OCI-LY7 (cell line): Measurements from ENCODE around the gene CENPX. TPM values are rescaled to one million over a fixed set of nuclear protein-coding genes. Genes with fewer than 3 reads are reported as not detected.

Source experiments
- BruUV-seq: library from RNA; stranded (reverse); fragments of 400-500 nt; replicated peaks from 2 replicates; lab custom pipeline; 2021; lab: Mats Ljungman, UMichigan
- CTCF ChIA-PET: fragments of 300-600 bp; sonication (Branson Sonifier 250); formaldehyde crosslinking; loops from one replicate; lab custom pipeline; 2022; ENCODE audit warnings: antibody characterized with exemption; ENCODE audit not compliant: unreplicated experiment; lab: Charles Lee
- POLR2A ChIA-PET: fragments of 300-600 bp; sonication (Branson Sonifier 250); formaldehyde crosslinking; loops from one replicate; lab custom pipeline; 2022; ENCODE audit warnings: antibody characterized with exemption; lab: Charles Lee
- DNase-seq: peaks from one replicate; pipeline ENCODE4 v3.0.0-alpha.2; 2015; ENCODE audit warnings: low spot score
- H2AFZ ChIP-seq: fragments of 200-600 bp; sonication (generic), shearing (Covaris generic); 2 replicates; pipeline ENCODE4 v1.6.1; 2014; ENCODE audit warnings: mild to moderate bottlenecking, antibody characterized with exemption, low read length, moderate library complexity
- H3K27ac ChIP-seq: fragments of 200-600 bp; sonication (generic); 2 replicates; pipeline ENCODE4 v1.5.1; 2014; ENCODE audit warnings: mixed run types, low read depth, mild to moderate bottlenecking, moderate library complexity, low read length, inconsistent platforms; ENCODE audit not compliant: poor library complexity, severe bottlenecking
- H3K36me3 ChIP-seq: fragments of 200-600 bp; sonication (generic); 2 replicates; pipeline ENCODE4 v1.6.1; 2014; ENCODE audit warnings: mild to moderate bottlenecking, antibody characterized with exemption, low read length, moderate library complexity, mixed read lengths; ENCODE audit not compliant: insufficient read depth
- H3K4me1 ChIP-seq: fragments of 200-600 bp; sonication (generic); 2 replicates; pipeline ENCODE4 v1.5.1; 2014; ENCODE audit warnings: mild to moderate bottlenecking, low read length; ENCODE audit not compliant: insufficient read depth, poor library complexity, severe bottlenecking
- H3K4me2 ChIP-seq: fragments of 200-600 bp; sonication (generic); 2 replicates; pipeline ENCODE4 v1.6.1; 2014; ENCODE audit warnings: mild to moderate bottlenecking, low read length
- H3K4me3 ChIP-seq: fragments of 200-600 bp; sonication (generic); 2 replicates; pipeline ENCODE4 v1.5.1; 2014; ENCODE audit warnings: mild to moderate bottlenecking, low read depth, low read length; ENCODE audit not compliant: poor library complexity, severe bottlenecking
- H3K79me2 ChIP-seq: fragments of 200-600 bp; sonication (generic); 2 replicates; pipeline ENCODE4 v1.6.1; 2016; ENCODE audit warnings: low read depth, mild to moderate bottlenecking, low read length, moderate library complexity, mixed read lengths; ENCODE audit not compliant: insufficient read depth
- H3K9me2 ChIP-seq: fragments of 200-600 bp; sonication (generic); 2 replicates; pipeline ENCODE4 v1.6.1; 2016; ENCODE audit warnings: mild to moderate bottlenecking, low read length, mixed read lengths; ENCODE audit not compliant: insufficient read depth
- H3K9me3 ChIP-seq: fragments of 200-600 bp; sonication (generic); 2 replicates; pipeline ENCODE4 v1.6.1; 2014; ENCODE audit warnings: mild to moderate bottlenecking, mixed run types, low read length, mixed read lengths
- H4K20me1 ChIP-seq: fragments of 200-600 bp; sonication (generic); 2 replicates; pipeline ENCODE4 v1.6.1; 2014; ENCODE audit warnings: mild to moderate bottlenecking, antibody characterized with exemption, low read length, moderate library complexity, mixed read lengths; ENCODE audit not compliant: insufficient read depth
- EZH2phosphoT487 ChIP-seq: fragments of 200-600 bp; sonication (generic); IDR thresholded peaks from 2 replicates; pipeline ENCODE4 v1.6.1; 2018; ENCODE audit warnings: low read depth, borderline replicate concordance, mild to moderate bottlenecking, mixed run types, antibody characterized with exemption, low read length, moderate library complexity, mixed read lengths
- intact Hi-C: fragments of 100-400 bp; cut with micrococcal nuclease; formaldehyde crosslinking; loops from one replicate; pipeline ENCODE4 v1.10.0; 2022; ENCODE audit not compliant: unreplicated experiment
- total RNA-seq, 2 experiments: library from RNA; depleted of rRNA in 1 of 2; stranded (reverse); fragments of >200 nt in 1 of 2; shearing (Covaris generic) in 1 of 2; gene quantifications; 2 replicates each; pipeline ENCODE4 v1.2.3, GENCODE V29; 2014 to 2022
- TF ChIP-seq, protein P1 (sequence below): fragments of 200-600 bp; sonication (generic); conservative IDR thresholded peaks from 2 replicates; pipeline ENCODE4 v1.5.1; 2014; ENCODE audit warnings: mild to moderate bottlenecking, antibody characterized with exemption, low read length, moderate library complexity, mixed read lengths

CENPX gene
- total RNA-seq, 2 experiments from 2014 or later: 130 to 251 TPM

DNA sequence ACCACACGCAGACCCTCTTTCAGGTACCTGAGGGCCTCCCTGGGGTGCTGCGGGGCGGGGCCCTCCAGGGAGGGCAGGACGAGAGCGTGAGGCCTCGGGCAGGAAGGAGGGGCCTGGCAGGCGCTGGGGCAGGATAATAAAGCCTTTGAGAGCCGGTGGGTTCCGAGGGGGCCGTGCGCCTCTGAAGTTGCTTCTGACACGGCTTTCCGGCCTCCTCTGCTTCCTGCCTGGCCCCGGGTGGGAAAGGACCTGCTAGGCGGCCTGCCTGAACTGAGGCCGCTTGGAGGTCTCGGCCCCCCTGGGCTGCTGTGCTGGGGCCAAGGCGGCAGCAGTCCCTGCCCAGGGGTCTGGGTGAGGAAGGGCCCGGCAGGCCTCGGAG is 10.4 kb downstream of the CENPX start:
- BruUV-seq: no TSS peak
- Histone ChIP-seq H3K9me3 (no peaks in the 10 kb centered on the region), H3K4me1 (no peaks in the 10 kb centered on the region), H2AFZ (no peak overlapping the region), H4K20me1 (no peaks in the 10 kb centered on the region), H3K79me2 (no peaks in the 10 kb centered on the region), H3K4me3 (no peak overlapping the region), H3K36me3 (no peaks in the 10 kb centered on the region), H3K27ac (no peak overlapping the region), H3K4me2 (no peak overlapping the region), H3K9me2 (no peaks in the 10 kb centered on the region)
- CTCF ChIA-PET: no interaction called here
- TF ChIP-seq EZH2phosphoT487: no peak
- TF ChIP-seq, protein P1, sequence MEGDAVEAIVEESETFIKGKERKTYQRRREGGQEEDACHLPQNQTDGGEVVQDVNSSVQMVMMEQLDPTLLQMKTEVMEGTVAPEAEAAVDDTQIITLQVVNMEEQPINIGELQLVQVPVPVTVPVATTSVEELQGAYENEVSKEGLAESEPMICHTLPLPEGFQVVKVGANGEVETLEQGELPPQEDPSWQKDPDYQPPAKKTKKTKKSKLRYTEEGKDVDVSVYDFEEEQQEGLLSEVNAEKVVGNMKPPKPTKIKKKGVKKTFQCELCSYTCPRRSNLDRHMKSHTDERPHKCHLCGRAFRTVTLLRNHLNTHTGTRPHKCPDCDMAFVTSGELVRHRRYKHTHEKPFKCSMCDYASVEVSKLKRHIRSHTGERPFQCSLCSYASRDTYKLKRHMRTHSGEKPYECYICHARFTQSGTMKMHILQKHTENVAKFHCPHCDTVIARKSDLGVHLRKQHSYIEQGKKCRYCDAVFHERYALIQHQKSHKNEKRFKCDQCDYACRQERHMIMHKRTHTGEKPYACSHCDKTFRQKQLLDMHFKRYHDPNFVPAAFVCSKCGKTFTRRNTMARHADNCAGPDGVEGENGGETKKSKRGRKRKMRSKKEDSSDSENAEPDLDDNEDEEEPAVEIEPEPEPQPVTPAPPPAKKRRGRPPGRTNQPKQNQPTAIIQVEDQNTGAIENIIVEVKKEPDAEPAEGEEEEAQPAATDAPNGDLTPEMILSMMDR: no peak
- intact Hi-C loops: no loop called here
- no peak for DNase-seq
- POLR2A ChIA-PET: no interaction called here

DNA sequence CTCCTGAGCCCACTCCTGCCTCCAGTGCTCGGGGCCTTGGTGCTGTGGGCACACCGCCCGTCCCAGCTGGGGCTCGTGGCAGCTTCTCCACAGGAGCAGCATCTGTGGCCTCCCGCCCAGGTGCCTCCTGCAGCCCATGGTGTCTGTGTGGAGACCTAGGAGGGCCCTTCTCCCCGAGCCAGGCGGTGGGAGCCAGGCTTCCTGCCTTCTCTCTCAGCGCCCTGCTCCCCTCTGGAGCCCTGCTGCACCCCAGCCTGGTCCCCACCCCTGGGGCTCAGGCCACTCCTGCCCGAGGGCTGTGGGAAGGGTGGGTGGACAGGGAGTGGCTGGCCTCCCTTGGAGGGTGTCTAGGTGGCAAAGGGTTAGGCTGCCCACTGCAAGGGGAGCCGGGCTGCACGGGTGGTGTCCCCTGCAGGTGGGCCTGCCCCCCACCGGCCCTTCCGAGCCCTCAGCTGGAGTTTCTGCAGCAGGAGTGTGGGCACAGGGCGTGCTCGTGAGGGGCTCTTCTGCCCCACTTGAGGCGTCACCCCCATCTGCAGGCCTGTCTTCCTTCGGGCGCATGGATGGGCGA is 11.0 kb downstream of the CENPX start:
- ChIA-PET POLR2A (no interaction called here), CTCF (no interaction called here)

More for the DNA sequence above, 11.0 kb downstream of the CENPX start:
- H3K79me2 ChIP-seq: no peaks in the 10 kb centered on the region
- intact Hi-C loops: no loop called here
- no peaks in the 10 kb centered on the region for H3K9me2 ChIP-seq
- H2AFZ ChIP-seq: no peak overlapping the region
- no peaks in the 10 kb centered on the region for H4K20me1 ChIP-seq
- no peaks in the 10 kb centered on the region for H3K9me3 ChIP-seq
- H3K4me2 ChIP-seq: no peak overlapping the region
- no peak for DNase-seq
- no peak overlapping the region for H3K27ac ChIP-seq
- no peaks in the 10 kb centered on the region for H3K36me3 ChIP-seq
- H3K4me1 ChIP-seq: no peaks in the 10 kb centered on the region
- no peak overlapping the region for H3K4me3 ChIP-seq
- no peak for TF ChIP-seq EZH2phosphoT487
- TF ChIP-seq, protein P1: no peak
- BruUV-seq: no TSS peak
